Left ventricle myocardium inferior (tissue), 1 donor: Measurements from ENCODE around the gene PARD3B. TPM values are rescaled to one million over a fixed set of nuclear protein-coding genes. Genes with fewer than 3 reads are reported as not detected.
"Not testable (repeated sequence)": the region's sequence is repeated elsewhere in the genome, so short reads cannot be mapped to it uniquely, and the experiment has no call there.

Experiments used
- DNase-seq: peaks from one replicate; pipeline ENCODE4 v3.0.0-alpha.2; 2020
- H3K27ac ChIP-seq: fragments of 200-600 bp; replicated peaks from 2 replicates; pipeline ENCODE4 v1.8.0; 2021
- H3K27me3 ChIP-seq: fragments of 200-600 bp; 2 replicates; pipeline ENCODE4 v1.8.0; 2021; ENCODE audit warnings: low read depth
- H3K36me3 ChIP-seq: fragments of 200-600 bp; 2 replicates; pipeline ENCODE4 v1.8.0; 2021
- H3K4me1 ChIP-seq: fragments of 200-600 bp; 2 replicates; pipeline ENCODE4 v1.8.0; 2021
- H3K4me3 ChIP-seq: fragments of 200-600 bp; 2 replicates; pipeline ENCODE4 v1.8.0; 2021; ENCODE audit warnings: mild to moderate bottlenecking, moderate library complexity
- H3K9me3 ChIP-seq: fragments of 200-600 bp; replicated peaks from 2 replicates; pipeline ENCODE4 v1.8.0; 2021
- intact Hi-C: fragments of 100-400 bp; cut with micrococcal nuclease; formaldehyde crosslinking; loops from one replicate; pipeline ENCODE4 v1.11.0; 2022
- total RNA-seq: library from RNA; stranded (reverse); fragmentation: NEBNext Ultra II Directional; extraction: Animal tissue kit (Norgen Biotek cat#: 25700); gene quantifications from one replicate; pipeline ENCODE4 v1.2.1, GENCODE V29; 2021
- TF ChIP-seq, protein P1 (sequence below): fragments of 200-600 bp; IDR thresholded peaks from 2 replicates; pipeline ENCODE4 v1.8.0; 2021; ENCODE audit warnings: antibody characterized with exemption, mild to moderate bottlenecking, borderline replicate concordance
- donor health status: DM: no; HTN: yes; CAD: no; lungs with severe emphysema.

The PARD3B gene
- total RNA-seq, 1 donor from 2014 or later: 9.1 TPM

DNA sequence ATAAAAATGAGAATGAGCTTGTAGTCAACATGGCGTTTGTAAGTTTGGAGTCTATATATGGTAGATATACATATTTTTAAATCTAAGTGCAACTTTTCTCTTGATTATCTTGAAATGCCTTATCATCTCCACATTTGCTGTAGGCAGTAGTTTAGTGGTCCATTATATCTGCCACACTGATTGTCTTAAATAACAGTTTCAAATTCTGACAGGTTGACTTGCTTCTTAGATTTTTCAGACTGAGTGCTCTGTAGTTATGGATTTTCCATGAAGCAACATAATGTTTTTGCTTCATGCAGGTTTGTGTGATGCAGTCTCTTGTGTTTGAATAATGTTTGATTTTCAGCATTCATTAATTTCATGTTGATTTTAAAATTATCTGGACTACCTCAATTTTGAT lies 12.3 kb downstream of the PARD3B start:
- H3K9me3 ChIP-seq: peaks cover 10% of the 10 kb centered on the region
- H3K36me3 ChIP-seq: peaks cover 6% of the 10 kb centered on the region
- intact Hi-C loops: no loop called here
- no peaks in the 10 kb centered on the region for H3K4me1 ChIP-seq
- TF ChIP-seq, protein P1, sequence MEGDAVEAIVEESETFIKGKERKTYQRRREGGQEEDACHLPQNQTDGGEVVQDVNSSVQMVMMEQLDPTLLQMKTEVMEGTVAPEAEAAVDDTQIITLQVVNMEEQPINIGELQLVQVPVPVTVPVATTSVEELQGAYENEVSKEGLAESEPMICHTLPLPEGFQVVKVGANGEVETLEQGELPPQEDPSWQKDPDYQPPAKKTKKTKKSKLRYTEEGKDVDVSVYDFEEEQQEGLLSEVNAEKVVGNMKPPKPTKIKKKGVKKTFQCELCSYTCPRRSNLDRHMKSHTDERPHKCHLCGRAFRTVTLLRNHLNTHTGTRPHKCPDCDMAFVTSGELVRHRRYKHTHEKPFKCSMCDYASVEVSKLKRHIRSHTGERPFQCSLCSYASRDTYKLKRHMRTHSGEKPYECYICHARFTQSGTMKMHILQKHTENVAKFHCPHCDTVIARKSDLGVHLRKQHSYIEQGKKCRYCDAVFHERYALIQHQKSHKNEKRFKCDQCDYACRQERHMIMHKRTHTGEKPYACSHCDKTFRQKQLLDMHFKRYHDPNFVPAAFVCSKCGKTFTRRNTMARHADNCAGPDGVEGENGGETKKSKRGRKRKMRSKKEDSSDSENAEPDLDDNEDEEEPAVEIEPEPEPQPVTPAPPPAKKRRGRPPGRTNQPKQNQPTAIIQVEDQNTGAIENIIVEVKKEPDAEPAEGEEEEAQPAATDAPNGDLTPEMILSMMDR: no peak
- DNase-seq: no peak
- H3K4me3 ChIP-seq: no peak overlapping the region
- H3K27me3 ChIP-seq: no peaks in the 10 kb centered on the region
- H3K27ac ChIP-seq: no peak overlapping the region

DNA sequence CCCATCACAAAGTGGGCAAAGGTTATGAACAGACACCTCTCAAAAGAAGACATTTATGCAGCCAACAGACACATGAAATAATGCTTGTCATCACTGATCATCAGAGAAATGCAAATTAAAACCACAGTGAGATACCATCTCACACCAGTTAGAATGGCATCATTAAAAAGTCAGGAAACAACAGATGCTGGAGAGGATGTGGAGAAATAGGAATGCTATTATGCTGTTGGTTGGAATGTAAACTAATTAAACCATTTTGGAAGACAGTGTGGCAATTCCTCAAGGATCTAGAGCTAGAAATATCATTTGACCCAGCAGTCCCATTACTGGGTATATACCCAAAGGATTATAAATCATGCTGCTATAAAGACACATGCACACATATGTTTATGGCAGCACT lies 14.1 kb downstream of the PARD3B start:
- H3K27ac ChIP-seq, H3K27me3 ChIP-seq, H3K36me3 ChIP-seq, DNase-seq, H3K9me3 ChIP-seq, H3K4me1 ChIP-seq, intact Hi-C loops, H3K4me3 ChIP-seq: not testable (repeated sequence)

DNA sequence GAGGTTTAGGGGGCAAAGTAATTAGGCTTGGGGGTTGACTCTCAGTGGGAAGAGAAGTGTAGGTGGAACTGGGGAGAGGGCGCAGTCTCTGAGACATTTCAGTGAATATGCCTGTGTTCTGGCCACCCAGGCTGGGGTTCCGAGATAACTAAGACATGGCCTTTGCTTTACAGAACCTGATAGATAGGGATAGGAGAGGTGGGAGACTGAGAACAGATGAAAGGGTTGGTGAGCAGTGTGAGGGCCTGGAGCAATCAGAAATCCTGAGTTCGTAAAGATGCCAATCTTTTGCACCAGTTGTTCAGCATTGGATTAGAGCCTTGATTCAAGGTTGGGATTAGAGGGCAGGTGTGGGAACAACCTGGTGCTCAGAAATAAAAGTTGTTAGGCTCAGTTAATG lies 15.6 kb downstream of the PARD3B start:
- intact Hi-C loops: no loop called here
- Histone ChIP-seq H3K27me3 (no peaks in the 10 kb centered on the region), H3K4me1 (no peaks in the 10 kb centered on the region), H3K27ac (no peak overlapping the region), H3K9me3 (peaks cover 10% of the 10 kb centered on the region), H3K4me3 (no peak overlapping the region), H3K36me3 (peaks cover 6% of the 10 kb centered on the region)
- DNase-seq: no peak
- TF ChIP-seq, protein P1: no peak

DNA sequence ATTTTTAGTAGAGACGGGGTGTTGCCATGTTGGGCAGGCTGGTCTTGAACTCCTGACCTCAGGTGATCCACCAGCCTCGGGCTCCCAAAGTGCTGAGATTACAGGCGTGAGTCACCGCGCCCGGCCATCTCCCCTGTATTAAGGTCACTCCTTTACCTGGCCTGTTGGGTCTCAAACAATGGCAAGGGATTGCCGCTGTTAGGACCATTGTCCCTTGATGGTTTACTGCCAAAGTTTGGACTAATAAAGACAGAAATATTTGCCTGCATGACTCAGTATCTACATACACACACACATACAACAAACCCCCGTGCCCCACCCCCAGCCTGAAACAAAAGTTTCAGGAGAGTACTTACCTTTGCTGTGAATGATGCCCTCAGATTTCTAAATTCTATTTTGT lies 16.5 kb downstream of the PARD3B start:
- TF ChIP-seq, protein P1: no peak
- intact Hi-C loops: no loop called here

DNA sequence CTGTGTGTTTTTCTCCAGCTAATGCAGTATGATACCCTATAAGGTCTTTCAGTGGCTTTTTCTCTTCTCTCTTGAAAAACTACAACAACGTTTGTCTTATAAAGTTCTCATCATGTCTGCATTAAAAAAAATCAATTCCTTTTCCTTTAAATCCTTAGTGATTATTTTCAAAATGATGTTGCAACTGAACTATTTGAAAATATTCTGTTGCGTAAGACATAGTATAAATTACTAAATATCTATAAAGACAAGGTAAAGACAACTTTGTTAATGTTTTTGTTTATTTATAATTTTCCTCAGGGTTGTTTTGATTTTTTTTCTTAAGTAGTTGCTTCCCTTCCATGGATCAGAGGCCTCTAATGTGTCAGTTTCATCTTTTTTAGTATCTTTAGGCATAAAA lies 21.2 kb downstream of the PARD3B start:
- Histone ChIP-seq H3K36me3 (no peaks in the 10 kb centered on the region), H3K4me1 (peaks cover 3% of the 10 kb centered on the region), H3K27ac (no peak overlapping the region), H3K27me3 (no peaks in the 10 kb centered on the region), H3K4me3 (no peak overlapping the region), H3K9me3 (no peaks in the 10 kb centered on the region)
- no peak for DNase-seq
- intact Hi-C loops: no loop called here
- TF ChIP-seq, protein P1: no peak

More for the DNA sequence above, 16.5 kb downstream of the PARD3B start:
- no peaks in the 10 kb centered on the region for H3K4me1 ChIP-seq
- H3K9me3 ChIP-seq: peaks cover 10% of the 10 kb centered on the region
- H3K27ac ChIP-seq: no peak overlapping the region
- H3K4me3 ChIP-seq: no peak overlapping the region
- DNase-seq: no peak
- H3K27me3 ChIP-seq: no peaks in the 10 kb centered on the region
- peaks cover 6% of the 10 kb centered on the region for H3K36me3 ChIP-seq

DNA sequence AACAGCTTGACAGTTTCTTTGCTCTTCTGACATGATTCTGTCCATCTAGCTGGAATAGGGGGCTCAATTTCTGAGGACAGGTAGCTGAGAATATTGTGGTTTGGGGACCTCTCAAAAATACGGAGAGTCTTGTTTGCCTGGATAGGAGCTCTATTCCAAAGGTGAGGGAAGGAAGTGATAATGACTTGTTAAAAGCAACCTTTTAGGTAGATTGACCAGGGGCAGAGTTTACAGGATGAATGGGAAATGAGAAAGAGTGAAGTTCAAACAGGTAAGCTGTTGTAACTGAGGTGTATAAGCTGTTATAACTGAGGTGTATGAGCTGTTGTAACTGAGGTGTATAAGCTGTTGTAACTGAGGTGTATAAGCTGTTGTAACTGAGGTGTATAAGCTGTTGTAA lies 25.1 kb downstream of the PARD3B start:
- Histone ChIP-seq H3K36me3 (no peaks in the 10 kb centered on the region), H3K27ac (no peak overlapping the region), H3K4me1 (peaks cover 12% of the 10 kb centered on the region), H3K4me3 (no peak overlapping the region), H3K9me3 (no peaks in the 10 kb centered on the region), H3K27me3 (no peaks in the 10 kb centered on the region)
- DNase-seq: no peak
- TF ChIP-seq, protein P1: no peak
- intact Hi-C loops: no loop called here
